Activated CD4-positive, alpha-beta T cell treated with anti-CD3 and anti-CD28 coated beads for 48 hours (primary cell): ENCODE results near the gene CDH13.

ENCODE experiments used
- DNase-seq: peaks from one replicate; pipeline ENCODE4 v3.0.0-alpha.2; 2020

The CDH13 gene

GRCh38 chr16:83010776-83011720, 384.3 kb downstream of the CDH13 start:
- no peak for DNase-seq

- no peak for DNase-seq
Observed at GRCh38 chr16:83011939-83012338, 385.2 kb downstream of the CDH13 start.

DNA sequence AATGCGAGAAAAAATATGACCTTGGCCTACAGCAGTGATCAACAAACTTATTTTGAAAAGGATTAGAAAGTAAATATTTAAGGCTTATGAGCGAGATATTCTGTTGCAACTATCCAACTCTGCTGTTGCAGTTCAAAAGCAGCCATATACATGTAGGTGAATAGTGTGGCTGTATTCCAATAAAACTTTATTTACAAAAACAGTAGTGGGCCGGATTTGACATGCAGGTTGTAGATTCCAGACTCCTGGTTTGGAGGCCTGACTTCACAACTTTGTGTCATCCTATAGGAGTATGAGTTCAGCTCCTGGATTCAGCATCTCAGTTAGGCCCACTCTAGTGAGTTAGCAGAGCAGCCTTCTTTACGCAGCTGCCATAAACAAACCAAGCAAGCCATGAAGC, 386.3 kb downstream of the CDH13 start:
- DNase-seq: no peak

DNA sequence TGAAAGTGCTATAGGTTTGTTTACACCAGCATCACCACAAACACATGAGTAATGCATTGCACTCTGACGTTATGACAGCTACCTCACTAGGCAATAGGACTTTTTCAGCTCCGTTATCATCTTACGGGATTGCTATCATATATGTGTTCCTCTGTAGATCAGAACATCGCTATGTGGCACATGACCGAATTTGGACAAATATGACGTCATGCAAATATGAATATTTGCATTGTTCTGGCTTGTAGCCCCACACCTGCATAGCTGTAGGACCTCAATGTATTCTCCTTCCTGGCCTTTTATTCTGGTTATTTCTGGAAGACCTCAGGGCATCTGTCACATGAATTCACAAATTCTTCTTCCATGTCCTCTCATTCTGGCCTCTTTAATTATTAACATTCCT, 393.2 kb downstream of the CDH13 start:
- no peak for DNase-seq

GRCh38 chr16:83021045-83021444, 394.3 kb downstream of the CDH13 start:
- DNase-seq: no peak

DNA sequence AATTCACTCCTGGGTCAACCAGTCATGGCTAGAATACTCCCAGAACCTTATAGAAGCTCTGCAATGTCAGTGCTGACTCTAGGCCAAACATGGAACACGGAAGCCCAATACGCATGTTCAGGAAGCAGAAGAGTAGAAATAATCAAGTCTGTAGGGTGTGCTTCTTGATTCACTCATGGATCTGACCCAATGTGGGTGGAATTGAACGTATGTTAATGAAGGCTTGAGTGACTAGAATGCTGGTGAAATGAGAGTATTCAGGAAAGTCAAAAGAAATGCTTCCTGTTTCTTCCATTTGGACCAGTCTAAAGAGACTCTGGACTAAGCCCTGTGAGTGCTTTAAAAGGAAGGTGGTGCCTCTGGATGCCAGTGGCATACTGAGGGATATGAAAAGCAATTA, 395.0 kb downstream of the CDH13 start:
- DNase-seq: no peak

DNA sequence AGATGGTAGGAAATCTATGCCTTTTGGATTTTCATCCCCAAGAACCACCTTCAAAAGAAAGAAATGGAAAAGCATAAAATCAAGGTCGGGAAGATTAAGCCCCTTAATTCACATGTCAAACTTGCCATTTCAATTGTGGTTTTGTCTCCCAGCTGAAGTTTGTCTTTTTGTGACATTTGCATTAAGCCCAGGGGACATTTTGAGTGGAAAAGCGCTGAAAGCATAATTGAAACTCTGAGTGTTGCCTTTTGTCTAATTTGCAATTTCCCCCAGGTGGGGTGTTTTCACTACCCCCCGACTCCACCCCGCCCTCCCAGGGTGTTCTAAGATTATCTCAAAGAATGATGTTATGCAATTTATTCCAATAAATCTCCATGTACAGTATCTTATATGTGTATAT, 396.2 kb downstream of the CDH13 start:
- no peak for DNase-seq

DNA sequence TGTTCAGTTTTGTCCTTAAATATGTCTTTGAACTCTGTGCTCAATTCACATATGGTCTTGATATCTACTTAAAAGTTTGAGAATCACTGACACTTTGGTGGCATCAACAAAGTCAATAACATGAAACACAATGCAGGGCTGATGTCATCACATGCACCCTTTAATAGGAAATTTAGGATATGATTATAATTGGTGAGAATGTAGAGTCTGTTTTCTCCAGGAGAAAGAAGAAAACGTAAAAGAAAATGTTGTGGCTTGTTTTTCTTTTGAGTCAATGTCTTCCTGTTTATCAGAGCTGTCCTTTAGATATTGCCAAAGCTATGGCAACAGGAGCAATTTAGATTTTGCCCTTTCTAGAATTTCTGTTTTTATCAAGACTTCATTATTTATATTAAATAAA, 396.9 kb downstream of the CDH13 start:
- DNase-seq: no peak

DNA sequence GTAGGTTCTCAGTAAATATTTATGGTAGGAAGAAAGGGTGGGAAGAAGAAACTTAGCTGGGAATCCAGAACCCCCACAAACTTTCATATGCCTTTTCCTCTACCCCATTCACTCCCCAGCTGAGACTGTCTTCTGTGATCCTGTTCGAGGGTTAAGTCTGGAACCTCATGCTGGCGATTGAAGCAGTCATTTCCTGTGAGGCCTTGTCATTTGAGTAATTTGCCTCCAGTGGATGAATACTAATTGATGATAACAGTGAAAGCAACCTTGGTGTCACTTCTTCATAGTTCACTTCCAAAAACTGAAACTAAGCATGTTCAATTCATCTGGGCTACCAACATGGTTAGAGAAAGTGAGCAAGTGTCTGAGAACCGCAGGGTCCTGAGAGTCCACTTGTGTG, 401.2 kb downstream of the CDH13 start:
- DNase-seq: no peak

DNA sequence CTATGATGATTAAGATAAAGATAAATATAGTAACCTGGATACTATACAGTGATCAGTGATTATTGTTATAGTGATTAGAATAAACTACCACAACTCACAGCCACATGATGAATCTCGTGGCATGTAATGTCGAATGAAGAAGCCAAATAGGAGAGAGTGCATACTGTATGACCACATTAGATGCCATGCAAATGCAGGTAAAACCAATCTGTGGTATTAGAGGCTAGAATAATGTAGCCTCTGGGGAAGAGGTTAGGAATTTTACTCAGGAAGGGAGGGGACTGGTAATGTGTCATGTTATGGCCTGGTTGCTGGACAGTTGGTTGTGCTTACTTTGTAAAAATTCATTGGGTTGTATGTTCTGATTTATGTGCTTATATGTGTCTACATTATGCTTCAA, 402.7 kb downstream of the CDH13 start:
- no peak for DNase-seq

GRCh38 chr16:83031524-83031923, 404.8 kb downstream of the CDH13 start:
- DNase-seq: no peak

GRCh38 chr16:83037102-83037501, 410.3 kb downstream of the CDH13 start:
- DNase-seq: no peak

GRCh38 chr16:83037884-83038283, 411.1 kb downstream of the CDH13 start:
- no peak for DNase-seq

- DNase-seq: no peak
Observed at GRCh38 chr16:83040174-83040573, 413.4 kb downstream of the CDH13 start.

DNA sequence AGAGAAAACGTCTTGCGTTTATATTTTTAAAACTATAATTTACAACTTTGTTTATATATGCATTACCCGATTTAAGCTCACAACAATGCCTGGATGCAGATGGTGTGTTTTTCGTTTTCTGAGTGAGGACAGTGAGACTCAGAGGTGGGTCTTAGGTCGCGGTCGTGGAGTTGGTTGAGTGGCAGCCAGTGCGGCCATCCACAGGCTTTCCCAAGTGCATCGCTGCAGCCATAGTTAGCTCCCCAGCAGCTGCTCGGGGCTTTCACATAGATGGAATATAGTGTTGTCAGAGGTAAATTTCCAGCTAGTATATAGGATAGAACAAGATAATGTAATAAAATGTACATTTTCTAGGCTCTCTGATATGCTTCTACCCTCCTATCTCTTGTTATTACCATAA, 417.8 kb downstream of the CDH13 start:
- no peak for DNase-seq

DNA sequence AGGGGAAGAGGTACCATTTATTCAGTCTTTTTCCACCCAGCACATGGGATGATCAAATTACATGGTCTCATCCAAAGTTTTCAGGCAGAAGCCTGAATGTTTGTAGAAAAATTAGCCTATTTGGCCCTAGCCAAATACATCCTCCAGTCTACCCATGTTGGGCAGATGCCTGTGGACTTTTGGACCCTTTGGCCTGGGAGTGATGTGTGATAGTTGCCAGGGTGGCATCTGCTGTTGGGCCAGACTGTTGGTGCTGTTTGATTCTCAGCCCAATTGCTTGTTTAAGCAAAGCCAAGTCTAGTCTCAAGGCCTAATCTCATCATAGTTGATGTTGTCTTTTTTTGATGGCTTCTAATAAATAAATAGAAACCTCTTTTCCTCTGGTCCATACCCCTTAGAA, 419.0 kb downstream of the CDH13 start:
- no peak for DNase-seq

DNA sequence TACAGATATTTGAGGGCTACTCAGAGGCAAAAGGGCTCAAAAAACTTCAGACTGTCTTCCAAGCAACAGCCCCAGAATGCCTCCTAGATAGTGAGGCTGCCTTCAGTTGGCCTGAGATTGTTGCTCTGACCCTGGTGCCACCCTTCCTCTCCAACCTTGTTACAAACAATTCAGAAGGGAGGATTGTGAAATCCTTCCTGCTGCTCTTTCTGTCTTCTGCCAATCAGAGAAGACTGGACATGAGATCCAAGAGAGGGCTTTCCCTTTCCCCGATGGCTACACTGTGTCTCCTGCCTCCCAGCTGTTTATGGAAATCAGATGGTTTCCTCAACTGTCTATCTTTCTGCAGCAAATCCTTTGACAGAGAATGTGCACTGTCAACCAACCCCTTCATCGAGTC, 419.9 kb downstream of the CDH13 start:
- no peak for DNase-seq

- no peak for DNase-seq
Observed at GRCh38 chr16:83051451-83051850, 424.7 kb downstream of the CDH13 start.

DNA sequence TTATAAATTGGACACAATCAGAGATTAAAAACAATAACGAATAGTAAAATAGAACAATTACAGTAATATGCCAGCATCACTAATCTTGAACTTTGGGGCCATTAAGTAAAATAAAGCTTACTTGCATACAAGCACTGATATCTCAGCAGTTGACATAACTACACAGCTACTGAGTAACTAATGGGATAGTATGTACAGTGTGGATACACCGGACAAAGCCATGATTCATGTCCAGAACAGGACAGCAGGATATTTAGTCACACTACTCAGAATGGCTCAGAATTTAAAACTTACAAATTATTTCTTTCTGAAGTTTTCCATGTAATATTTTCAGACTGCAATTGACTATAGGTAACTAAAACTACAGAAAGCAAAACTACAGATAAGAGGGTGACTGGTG, 427.5 kb downstream of the CDH13 start:
- no peak for DNase-seq

DNA sequence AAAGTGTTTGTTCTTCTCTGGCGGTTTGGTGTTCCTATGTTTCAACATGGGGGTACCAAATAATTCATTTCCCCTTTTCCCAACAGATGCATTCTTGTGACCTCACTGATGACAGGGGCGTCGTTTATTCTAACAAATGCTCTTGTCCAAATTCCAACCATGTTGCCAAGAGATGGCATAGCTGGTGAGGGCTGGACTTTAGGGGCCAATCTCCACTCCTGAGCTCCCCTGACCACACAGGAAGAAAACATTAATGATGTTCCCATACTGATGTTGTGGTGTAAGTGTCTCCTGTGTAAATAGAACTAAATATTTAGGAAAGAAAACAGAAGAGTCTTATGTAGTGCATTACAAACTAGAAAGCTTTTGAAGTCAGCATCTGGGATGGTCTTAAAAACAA, 431.6 kb downstream of the CDH13 start:
- DNase-seq: no peak

- DNase-seq: no peak
Observed at GRCh38 chr16:83059237-83059636, 432.5 kb downstream of the CDH13 start.

DNA sequence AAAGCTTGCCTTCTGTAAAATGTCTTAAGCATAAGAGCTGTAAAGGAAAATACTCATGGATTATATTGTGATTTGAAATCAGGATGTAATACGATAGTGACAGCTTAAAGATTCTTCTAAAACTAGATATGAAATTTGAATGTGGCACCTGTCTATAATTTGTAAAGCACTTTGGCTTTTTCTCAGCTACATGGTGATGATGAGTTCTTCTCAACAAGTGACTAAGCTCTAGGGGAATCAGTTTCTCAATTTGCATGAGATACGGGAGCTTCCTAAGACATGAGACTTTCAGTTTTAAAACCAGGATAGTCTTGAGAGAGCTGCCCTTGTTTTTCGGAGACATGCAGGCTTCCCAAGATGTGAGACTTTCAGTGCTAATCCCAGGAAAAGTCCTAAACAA, 439.2 kb downstream of the CDH13 start:
- DNase-seq: no peak

GRCh38 chr16:83066881-83067280, 440.1 kb downstream of the CDH13 start:
- DNase-seq: no peak

GRCh38 chr16:83068686-83069085, 441.9 kb downstream of the CDH13 start:
- DNase-seq: no peak
